NCI-H2081 (cell line): ENCODE measurements around the gene CDC5L.

Experiments
- DNase-seq, 2 experiments: peaks; one replicate each; lab custom pipeline; 2025; lab: John Stamatoyannopoulos, UW

The CDC5L gene

GRCh38 chr6:44475779-44476434, 88.4 kb downstream of the CDC5L start:
- DNase-seq, result peak; percentile 70 to 74

- no peak for DNase-seq
These were observed 89.3 kb downstream of the CDC5L start for GRCh38 chr6:44476849-44477248.

GRCh38 chr6:44477293-44477894, 89.9 kb downstream of the CDC5L start:
- DNase-seq, result no peak

GRCh38 chr6:44478158-44478557, 90.7 kb downstream of the CDC5L start:
- DNase-seq, result no peak

- DNase-seq, result no peak
These were observed 91.2 kb downstream of the CDC5L start for GRCh38 chr6:44478591-44479254.

- DNase-seq, result no peak
These were observed 92.6 kb downstream of the CDC5L start for GRCh38 chr6:44480097-44480541.

- no peak for DNase-seq
These were observed 93.5 kb downstream of the CDC5L start for GRCh38 chr6:44481056-44481455.

- no peak for DNase-seq
These were observed 94.3 kb downstream of the CDC5L start for GRCh38 chr6:44481760-44482159.

GRCh38 chr6:44485601-44486401, 98.3 kb downstream of the CDC5L start:
- no peak for DNase-seq

- DNase-seq, result no peak
These were observed 99.5 kb downstream of the CDC5L start for GRCh38 chr6:44487002-44487401.

- no peak for DNase-seq
These were observed 100.1 kb downstream of the CDC5L start for GRCh38 chr6:44487586-44487985.

GRCh38 chr6:44489910-44490604, 102.6 kb downstream of the CDC5L start:
- no peak for DNase-seq

- DNase-seq, result no peak
These were observed 105.6 kb downstream of the CDC5L start for GRCh38 chr6:44493132-44493531.

GRCh38 chr6:44493593-44493992, 106.1 kb downstream of the CDC5L start:
- no peak for DNase-seq

- no peak for DNase-seq
These were observed 106.5 kb downstream of the CDC5L start for GRCh38 chr6:44494011-44494501.

GRCh38 chr6:44495036-44495901, 107.8 kb downstream of the CDC5L start:
- no peak for DNase-seq

- DNase-seq, result no peak
These were observed 109.3 kb downstream of the CDC5L start for GRCh38 chr6:44496665-44497369.

GRCh38 chr6:44497807-44498206, 110.3 kb downstream of the CDC5L start:
- DNase-seq, result no peak

GRCh38 chr6:44498436-44498835, 110.9 kb downstream of the CDC5L start:
- no peak for DNase-seq

GRCh38 chr6:44499609-44500008, 112.1 kb downstream of the CDC5L start:
- DNase-seq, result no peak
